NCI-H1930 (cell line): ENCODE results near the gene SEMA3E.
"Not testable (repeated sequence)": the region's sequence is repeated elsewhere in the genome, so short reads cannot be mapped to it uniquely, and the experiment has no call there.

ENCODE experiments used
- DNase-seq, 2 experiments: peaks; one replicate each; lab custom pipeline; 2025; lab: John Stamatoyannopoulos, UW

The SEMA3E gene

GRCh38 chr7:83486957-83487356 is 162.0 kb downstream of the SEMA3E start:
- DNase-seq, result no peak

GRCh38 chr7:83486536-83486935 is 162.4 kb downstream of the SEMA3E start:
- no peak for DNase-seq

GRCh38 chr7:83484826-83485225 is 164.1 kb downstream of the SEMA3E start:
- no peak for DNase-seq

GRCh38 chr7:83484266-83484665 is 164.7 kb downstream of the SEMA3E start:
- DNase-seq, result no peak

- DNase-seq, result no peak
These were observed 170.3 kb downstream of the SEMA3E start for GRCh38 chr7:83478616-83479015.

- DNase-seq, result no peak
These were observed 172.4 kb downstream of the SEMA3E start for GRCh38 chr7:83476511-83477050.

GRCh38 chr7:83475420-83475819 is 173.5 kb downstream of the SEMA3E start:
- no peak for DNase-seq

- DNase-seq, result no peak
These were observed 176.6 kb downstream of the SEMA3E start for GRCh38 chr7:83472376-83472775.

- DNase-seq, result no peak
These were observed 179.4 kb downstream of the SEMA3E start for GRCh38 chr7:83469491-83469890.

- DNase-seq, result no peak
These were observed 179.9 kb downstream of the SEMA3E start for GRCh38 chr7:83469076-83469475.

GRCh38 chr7:83468251-83468739 is 180.6 kb downstream of the SEMA3E start:
- DNase-seq, result no peak

- no peak for DNase-seq
These were observed 181.4 kb downstream of the SEMA3E start for GRCh38 chr7:83467493-83467892.

GRCh38 chr7:83466956-83467355 is 182.0 kb downstream of the SEMA3E start:
- no peak for DNase-seq

- no peak for DNase-seq
These were observed 182.6 kb downstream of the SEMA3E start for GRCh38 chr7:83466187-83466923.

GRCh38 chr7:83465643-83466042 is 183.3 kb downstream of the SEMA3E start:
- DNase-seq, result no peak

- DNase-seq, result not testable (repeated sequence)
These were observed 187.1 kb downstream of the SEMA3E start for GRCh38 chr7:83461820-83462219.

- not testable (repeated sequence) for DNase-seq
These were observed 188.8 kb downstream of the SEMA3E start for GRCh38 chr7:83459930-83460653.

- not testable (repeated sequence) for DNase-seq
These were observed 189.6 kb downstream of the SEMA3E start for GRCh38 chr7:83459101-83459929.

- DNase-seq, result no peak
These were observed 191.7 kb downstream of the SEMA3E start for GRCh38 chr7:83457022-83457892.

- no peak for DNase-seq
These were observed 192.5 kb downstream of the SEMA3E start for GRCh38 chr7:83456413-83456812.

- no peak for DNase-seq
These were observed 193.3 kb downstream of the SEMA3E start for GRCh38 chr7:83455612-83456011.
